ENCODE measurements around the gene RGL1. TPM values are rescaled to one million over a fixed set of nuclear protein-coding genes. Genes with fewer than 3 reads are reported as not detected.
"Not testable (repeated sequence)": the region's sequence is repeated elsewhere in the genome, so short reads cannot be mapped to it uniquely, and the experiment has no call there.

RGL1 gene
- total and polyA plus RNA-seq, 7 donors: 8.3 to 42.1 (median 23.8) TPM

- intact Hi-C loops (cut with DNase I): no loop called here
- H3K27ac ChIP-seq: no peak overlapping the region
- no peak overlapping the region for H3K4me3 ChIP-seq
- DNase-seq: no peak
- H3K36me3 ChIP-seq: no peaks in the 10 kb centered on the region
- no peak for TF ChIP-seq POLR2A (IDR thresholded peaks at IDR 0.05)
- no peak for TF ChIP-seq CTCF (IDR thresholded peaks at IDR 0.05)
- no peak for TF ChIP-seq EP300 (IDR thresholded peaks at IDR 0.05)
- TF ChIP-seq POLR2AphosphoS5 (IDR thresholded peaks at IDR 0.05): no peak
- peaks cover 0 to 14% (median 11%) of the 10 kb centered on the region in 4 donors for H3K4me1 ChIP-seq
- no peaks in the 10 kb centered on the region for H3K9me3 ChIP-seq
- H3K27me3 ChIP-seq: no peaks in the 10 kb centered on the region
Measured at GRCh38 chr1:183783342-183783741, 21.6 kb upstream of the RGL1 start.

GRCh38 chr1:183783767-183784637 is 20.9 kb upstream of the RGL1 start:
- DNase-seq: peak; percentile 90
- TF ChIP-seq POLR2AphosphoS5 (IDR thresholded peaks at IDR 0.05): peak in 2 of 4 donors; percentile 13 to 15
- TF ChIP-seq POLR2A (IDR thresholded peaks at IDR 0.05): no peak
- peak overlapping the region; percentile 16 to 54 (median 30) for H3K27ac ChIP-seq
- no peaks in the 10 kb centered on the region for H3K27me3 ChIP-seq
- 79 to 83% methylated on average over 6 of the region's 6 CpGs for WGBS, 2 donors
- no peak overlapping the region for H3K4me3 ChIP-seq
- no peaks in the 10 kb centered on the region for H3K9me3 ChIP-seq
- no peaks in the 10 kb centered on the region for H3K36me3 ChIP-seq
- H3K4me1 ChIP-seq: peaks cover 0 to 14% (median 11%) of the 10 kb centered on the region in 4 donors
- intact Hi-C loops (cut with DNase I): no loop called here

- H3K27me3 ChIP-seq; DNase-seq; intact Hi-C loops (cut with DNase I); H3K27ac ChIP-seq; H3K4me3 ChIP-seq; H3K9me3 ChIP-seq; H3K36me3 ChIP-seq: not testable (repeated sequence)
- peaks cover 0 to 14% (median 11%) of the 10 kb centered on the region in 4 donors for H3K4me1 ChIP-seq
- WGBS, 2 donors: 90 to 92% methylated on average over 3 of the region's 3 CpGs
Measured at GRCh38 chr1:183785921-183786320, 19.0 kb upstream of the RGL1 start.

- WGBS, 2 donors: 66 to 71% methylated on average over 2 of the region's 2 CpGs
- peaks cover 0 to 14% (median 11%) of the 10 kb centered on the region in 4 donors for H3K4me1 ChIP-seq
- H3K27me3 ChIP-seq: no peaks in the 10 kb centered on the region
- DNase-seq: no peak
- H3K27ac ChIP-seq: no peak overlapping the region
- no peaks in the 10 kb centered on the region for H3K36me3 ChIP-seq
- TF ChIP-seq CTCF (IDR thresholded peaks at IDR 0.05): no peak
- TF ChIP-seq POLR2AphosphoS5 (IDR thresholded peaks at IDR 0.05): no peak
- no peak for TF ChIP-seq EP300 (IDR thresholded peaks at IDR 0.05)
- no peak for TF ChIP-seq POLR2A (IDR thresholded peaks at IDR 0.05)
- no peaks in the 10 kb centered on the region for H3K9me3 ChIP-seq
- H3K4me3 ChIP-seq: no peak overlapping the region
- intact Hi-C loops (cut with DNase I): no loop called here
Measured at GRCh38 chr1:183787704-183788103, 17.2 kb upstream of the RGL1 start.

- Histone ChIP-seq H3K27ac (no peak overlapping the region), H3K9me3 (no peaks in the 10 kb centered on the region), H3K4me1 (no peaks in the 10 kb centered on the region), H3K36me3 (no peaks in the 10 kb centered on the region), H3K4me3 (no peak overlapping the region), H3K27me3 (no peaks in the 10 kb centered on the region)
- intact Hi-C loops (cut with DNase I): no loop called here
- no peak for DNase-seq
- TF ChIP-seq POLR2AphosphoS5 (IDR thresholded peaks at IDR 0.05) (no peak), CTCF (IDR thresholded peaks at IDR 0.05) (no peak), POLR2A (IDR thresholded peaks at IDR 0.05) (no peak), EP300 (IDR thresholded peaks at IDR 0.05) (no peak)
Measured at GRCh38 chr1:183791319-183791718, 13.6 kb upstream of the RGL1 start.

All from sigmoid colon (tissue), 7 donors.